Measurements from ENCODE around the gene ORC2. TPM values are rescaled to one million over a fixed set of nuclear protein-coding genes. Genes with fewer than 3 reads are reported as not detected.

Gene ORC2

Small RNA genes within 50 kb of the gene (small RNA-seq; reads per million reads assigned to genes)
- gene RF00019 (not detected), gene RNU6-312P (not detected), gene RNU6-762P (not detected)
